Bone marrow (tissue), 2 donors: ENCODE measurements around the gene CHST15.

Source experiments
- DNase-seq, 2 donors: peaks; one replicate each; lab custom pipeline; 2025; lab: John Stamatoyannopoulos, UW

CHST15 gene

DNA sequence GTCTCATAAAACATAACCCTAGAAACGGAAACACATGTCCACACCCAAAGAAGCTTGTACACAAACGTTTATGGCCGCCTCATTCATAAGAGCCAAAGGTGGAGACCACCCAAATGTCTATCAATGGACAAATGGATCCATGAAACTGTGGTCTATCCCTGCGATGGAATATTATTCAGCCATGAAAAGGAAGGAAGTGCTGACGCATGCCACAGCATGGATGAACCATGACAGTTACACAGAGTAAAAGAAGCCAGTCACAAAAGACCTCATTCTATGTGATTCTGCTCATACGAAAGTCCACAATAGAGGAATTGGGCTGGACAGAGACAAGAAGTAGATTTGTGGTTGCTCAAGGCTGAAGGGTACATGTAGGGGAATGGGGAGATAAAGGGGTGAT lies 10.8 kb downstream of the CHST15 start:
- DNase-seq = no peak

DNA sequence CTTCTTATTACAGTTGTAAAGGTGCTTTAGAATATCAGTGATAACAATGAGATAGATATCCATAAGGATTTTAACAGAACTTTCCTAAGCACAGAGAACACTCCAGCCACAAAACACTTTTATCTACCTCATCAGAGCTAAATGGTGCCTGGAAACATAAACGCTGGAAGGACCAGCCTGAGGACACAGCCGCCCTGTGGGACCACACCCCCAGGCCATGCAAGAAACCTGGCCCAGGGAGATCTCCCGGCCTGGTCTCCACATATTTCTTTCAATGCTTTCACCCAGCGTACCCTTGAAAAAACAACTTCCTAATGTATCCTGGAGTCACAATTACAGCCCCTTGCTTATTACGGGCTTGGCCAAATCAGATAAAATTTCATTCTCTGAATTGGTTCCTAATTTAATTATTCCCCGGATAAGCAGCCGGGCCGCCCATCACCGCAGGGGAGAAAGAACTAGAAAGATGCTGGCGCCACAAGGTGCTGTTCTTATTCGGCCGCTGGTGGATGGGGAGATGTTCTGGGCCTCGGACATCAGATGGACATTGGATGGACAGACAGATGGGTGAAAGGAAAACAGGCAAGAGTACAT lies 11.8 kb downstream of the CHST15 start:
- no peak for DNase-seq

DNA sequence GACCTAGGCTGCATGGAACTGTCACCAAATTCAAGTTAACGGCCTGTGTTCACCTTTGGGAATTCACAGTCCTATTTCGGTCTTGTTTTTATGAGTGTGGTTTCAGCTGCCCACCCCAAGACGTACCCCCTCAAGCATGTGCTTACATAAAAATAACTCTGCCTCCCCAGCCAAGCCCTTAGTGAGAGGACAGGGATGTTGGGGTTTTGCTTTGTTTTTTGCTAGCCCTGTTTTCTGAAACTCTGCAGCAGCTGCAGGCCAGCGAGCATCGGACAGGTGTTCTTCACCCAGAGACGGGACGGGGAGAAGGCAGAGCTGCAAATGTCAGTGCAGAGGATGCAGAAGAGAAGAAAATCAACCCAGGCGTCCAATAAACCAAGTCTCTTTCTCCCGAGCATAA lies 13.5 kb downstream of the CHST15 start:
- DNase-seq = no peak

DNA sequence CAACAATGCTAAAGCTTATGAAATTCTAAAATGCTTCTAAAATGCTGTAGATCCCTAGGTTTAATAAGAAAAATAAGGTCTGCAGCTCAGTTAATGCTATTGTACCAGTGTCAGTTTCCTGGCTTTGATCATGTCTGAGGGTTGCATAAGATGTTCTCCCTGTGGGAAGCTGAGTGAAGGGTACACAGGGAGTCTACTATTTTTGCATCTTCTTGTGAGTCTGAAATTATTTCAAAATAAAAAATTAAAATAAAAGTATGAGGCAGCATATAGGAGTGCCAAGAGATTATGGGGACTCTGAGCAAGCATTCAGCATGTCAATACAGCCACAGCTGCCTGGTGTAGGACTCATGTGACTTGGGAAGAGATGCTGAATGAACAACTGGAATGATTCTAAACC lies 14.7 kb downstream of the CHST15 start:
- DNase-seq = no peak

DNA sequence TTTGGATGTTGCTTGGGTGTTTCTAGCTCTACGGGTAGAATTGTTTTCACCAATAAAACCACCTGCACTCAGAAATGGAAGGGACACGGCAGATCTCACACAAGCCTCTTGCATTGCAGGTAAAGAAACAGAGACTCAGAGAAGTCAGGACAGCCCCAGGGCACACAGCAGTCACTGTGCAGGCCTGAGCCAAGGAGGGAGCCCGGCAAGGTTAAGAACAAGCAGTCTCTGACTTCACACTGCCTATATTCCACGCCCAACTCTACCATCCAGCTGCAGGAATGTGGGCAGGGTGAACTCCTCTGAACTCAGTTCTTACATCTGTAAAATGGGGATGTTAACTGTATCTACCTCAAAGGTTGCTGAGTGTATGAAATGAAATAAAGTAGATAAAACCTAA lies 15.4 kb downstream of the CHST15 start:
- no peak for DNase-seq

DNA sequence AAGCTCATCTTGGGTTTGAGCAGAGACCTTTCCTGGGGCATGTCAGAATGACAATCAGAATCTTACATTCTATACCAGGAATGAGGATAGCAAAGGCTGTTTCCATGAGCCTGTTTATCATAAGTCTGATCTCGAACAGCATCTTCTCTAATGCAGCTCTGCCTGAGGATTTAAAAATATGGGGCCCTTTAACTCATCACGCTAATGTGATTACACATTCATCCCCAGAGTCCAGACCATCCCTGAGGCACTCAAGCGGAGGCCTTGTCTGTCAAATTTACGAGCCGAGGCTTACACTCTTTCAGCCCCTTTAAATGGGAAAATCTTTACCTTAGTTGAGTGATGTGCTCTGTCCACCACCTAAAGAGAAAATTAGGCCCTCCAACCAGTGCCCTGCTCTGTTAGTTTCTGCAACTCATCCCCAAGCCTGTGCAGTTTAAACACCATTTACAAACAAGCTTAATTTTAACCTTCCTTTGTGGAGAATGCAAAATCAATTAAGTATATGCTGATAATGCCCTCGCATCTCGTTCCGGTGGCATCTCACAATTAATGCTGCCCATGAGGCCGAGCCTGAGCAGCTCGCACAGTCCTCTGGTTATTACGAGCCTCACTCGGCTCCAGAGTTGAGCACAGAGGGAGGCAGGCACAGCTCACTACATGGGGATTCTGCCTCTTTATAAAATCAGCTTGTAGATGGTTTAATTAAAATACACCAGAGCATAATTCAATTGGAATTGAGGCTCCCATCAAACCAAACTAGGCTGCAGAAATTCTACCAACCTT lies 16.0 kb downstream of the CHST15 start:
- no peak for DNase-seq

DNA sequence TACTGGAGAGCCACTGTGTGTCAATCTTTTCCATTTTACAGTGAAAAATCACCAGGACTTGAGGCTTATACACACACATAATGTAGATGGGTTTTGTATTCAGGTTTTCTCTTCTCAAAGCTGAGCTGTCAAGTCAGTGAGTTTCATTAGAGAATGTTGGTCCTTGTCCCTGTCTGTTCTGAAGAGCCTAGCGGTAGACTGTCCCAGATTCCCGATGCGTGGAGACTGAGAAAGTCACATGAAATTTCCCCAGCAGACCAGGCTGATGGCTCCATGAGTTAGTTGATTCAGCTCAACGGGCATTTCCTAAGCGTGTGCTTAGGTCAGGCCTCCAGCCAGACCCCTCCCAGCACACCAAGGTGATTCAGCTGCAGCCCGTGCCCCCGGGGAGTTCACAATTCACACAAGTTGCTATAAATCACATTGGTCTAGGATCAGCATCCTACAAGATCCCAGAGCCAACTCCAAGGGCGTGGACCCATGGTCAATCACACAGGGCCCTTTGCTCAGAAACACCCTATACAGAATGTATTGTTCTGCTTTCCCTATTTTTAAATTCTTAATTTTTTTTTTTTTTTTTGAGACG lies 17.2 kb downstream of the CHST15 start:
- no peak for DNase-seq

DNA sequence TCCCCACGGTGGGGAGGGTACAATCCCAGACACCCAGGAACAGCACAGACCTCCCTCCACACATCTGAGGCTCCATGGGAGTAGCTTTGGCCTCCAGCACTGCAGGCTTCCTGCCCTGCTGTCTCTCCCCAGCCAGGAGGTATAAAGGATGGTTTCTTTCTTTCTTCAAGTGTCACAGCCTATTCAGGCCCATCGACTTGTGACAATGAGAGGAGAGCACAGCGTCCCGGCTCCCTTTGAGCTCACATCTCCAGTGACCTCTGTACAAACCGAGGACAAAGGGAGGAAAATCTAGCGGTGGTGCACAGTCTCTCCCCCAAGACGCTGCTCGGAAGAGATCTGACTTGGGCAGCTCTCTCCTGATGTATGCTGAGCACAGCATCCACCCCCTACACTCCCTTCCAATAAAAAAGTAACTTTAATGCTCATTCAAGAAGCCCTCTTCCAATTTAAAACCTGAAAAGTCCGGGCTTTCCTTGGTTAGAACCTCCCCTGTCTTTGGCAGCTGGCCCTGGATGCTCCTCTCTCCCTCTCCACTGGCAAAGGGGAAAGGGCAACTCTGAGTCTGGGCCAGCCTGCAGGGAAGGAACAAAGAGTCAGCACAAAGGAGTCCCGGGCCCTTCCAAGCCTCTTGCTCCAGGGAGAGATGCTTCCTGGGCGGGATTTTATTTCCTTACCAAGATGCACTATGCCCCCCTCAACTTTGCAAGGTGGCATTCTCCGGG lies 18.0 kb downstream of the CHST15 start:
- no peak for DNase-seq

DNA sequence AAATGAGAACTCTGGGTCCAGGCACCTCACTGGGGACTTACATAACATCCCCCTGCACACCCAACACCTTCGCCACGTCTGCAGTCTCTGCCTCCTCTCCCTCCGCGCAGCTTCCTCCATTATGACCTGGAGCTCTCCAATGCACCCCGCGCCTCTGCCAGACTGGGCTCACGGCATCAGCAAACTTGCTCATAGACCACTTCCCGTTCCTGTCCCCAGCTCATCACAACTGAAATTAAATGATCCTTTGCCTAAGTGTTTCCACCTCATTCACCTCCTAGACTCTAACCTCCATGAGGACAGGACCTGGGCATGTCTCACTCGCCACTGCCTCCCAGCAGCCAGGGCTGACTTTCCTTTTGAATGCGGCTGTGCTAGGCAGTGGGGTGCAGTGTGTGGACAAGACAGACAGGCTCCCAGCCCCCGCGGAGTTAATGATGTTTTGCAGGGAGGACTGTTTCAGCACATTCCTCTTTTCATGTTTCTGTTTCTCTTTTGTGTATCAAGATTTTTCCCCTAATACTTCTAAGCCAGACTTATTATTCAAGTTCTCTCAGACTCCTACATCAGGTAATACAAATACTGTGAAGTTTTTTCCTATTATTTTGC lies 18.8 kb downstream of the CHST15 start:
- peak; percentile 11 to 20 for DNase-seq

DNA sequence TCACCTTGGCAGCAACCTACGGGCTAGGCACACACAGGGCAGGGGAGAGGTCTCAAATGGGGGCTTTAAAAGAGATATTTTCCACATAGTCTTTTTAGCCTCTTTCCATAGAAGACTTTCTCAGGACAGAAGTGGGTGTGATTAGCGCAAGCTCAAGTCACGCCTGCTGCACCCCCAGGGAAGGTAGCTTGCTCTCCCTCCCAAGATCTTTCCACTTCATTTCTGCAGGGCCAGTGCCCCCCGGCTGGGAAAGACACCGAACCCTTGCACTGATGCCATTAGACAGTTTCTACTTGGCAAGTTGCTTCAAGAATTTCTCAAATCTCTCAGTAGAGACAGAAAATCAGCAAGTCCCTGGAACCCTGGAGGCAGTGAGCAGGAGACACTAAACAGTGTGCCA lies 19.4 kb downstream of the CHST15 start:
- DNase-seq = no peak

DNA sequence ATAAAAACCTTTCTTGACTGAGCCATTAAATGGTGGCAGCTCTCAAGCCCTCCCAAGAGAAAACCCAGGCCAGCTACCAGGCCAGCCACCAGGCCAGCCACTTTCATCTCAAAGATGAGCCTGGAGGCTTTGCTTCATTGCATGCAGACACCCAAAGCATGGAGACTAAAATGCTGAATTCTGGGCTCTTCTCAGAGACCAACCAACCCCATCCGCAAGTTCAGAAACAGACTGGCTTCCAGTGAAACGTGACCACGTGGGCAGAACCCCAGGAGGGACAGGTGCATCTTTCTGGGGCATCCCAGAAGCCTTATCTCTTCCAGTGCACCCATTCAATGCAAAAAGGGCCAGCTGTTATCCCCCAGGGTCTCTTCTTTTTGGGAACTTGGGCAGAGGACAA lies 20.9 kb downstream of the CHST15 start:
- no peak for DNase-seq

DNA sequence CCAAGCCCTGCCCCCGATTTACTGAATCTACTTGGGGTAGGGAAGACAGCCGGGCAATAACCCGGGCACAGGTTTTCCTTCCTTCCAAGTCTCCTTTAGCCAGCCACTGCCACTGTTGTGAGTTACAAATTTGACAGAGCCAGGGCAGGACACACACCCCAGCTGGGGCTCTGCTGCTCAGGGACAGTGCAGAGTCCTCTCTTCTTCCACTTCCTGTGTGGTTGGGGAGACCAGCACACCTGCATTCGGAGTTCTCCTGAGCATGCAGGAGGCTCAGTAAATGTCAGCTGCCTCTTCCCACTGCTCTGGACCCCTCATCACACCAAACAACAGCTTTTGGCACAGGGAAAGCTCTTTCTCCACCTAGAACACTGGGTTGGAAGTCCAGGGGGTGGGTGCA lies 21.3 kb downstream of the CHST15 start:
- no peak for DNase-seq

DNA sequence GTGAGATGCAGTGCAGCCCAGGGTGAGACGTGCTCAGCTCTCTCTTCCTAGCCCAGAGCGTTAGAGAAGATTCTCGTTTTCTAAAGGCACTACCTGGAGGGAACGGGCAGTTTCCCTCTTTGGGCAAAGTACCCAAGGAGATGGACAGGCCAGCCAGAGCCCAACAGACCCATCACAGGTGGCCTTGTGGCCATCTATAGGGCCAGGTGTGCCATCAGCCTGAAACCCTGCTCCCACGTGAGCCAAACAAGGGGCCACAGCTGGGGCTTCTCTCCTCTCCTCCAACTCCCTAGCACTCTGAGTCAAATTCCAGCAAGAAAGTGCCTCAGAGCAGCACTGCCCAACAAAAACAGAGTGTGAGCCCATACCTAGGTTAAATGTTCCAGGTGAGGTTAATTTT lies 22.3 kb downstream of the CHST15 start:
- DNase-seq = no peak

DNA sequence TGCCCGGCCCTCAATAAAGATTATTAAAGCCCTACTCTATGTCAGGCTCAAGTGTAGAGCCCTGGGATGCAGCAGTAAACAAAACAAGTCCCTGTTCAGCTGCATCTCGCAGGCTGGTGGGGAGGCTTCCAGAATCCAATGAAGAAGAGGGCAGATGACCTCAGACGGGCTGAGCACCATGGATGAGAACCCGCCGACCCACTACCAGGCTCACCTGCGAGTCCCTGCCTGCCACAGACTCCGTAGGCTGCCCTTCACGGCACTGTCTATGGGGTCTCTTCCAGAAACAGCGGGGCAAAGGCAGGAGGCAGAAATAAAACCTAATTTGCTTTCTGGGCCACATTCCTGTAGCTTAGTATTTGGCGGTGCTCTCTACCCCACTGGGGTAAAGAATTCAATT lies 22.7 kb downstream of the CHST15 start:
- no peak for DNase-seq

DNA sequence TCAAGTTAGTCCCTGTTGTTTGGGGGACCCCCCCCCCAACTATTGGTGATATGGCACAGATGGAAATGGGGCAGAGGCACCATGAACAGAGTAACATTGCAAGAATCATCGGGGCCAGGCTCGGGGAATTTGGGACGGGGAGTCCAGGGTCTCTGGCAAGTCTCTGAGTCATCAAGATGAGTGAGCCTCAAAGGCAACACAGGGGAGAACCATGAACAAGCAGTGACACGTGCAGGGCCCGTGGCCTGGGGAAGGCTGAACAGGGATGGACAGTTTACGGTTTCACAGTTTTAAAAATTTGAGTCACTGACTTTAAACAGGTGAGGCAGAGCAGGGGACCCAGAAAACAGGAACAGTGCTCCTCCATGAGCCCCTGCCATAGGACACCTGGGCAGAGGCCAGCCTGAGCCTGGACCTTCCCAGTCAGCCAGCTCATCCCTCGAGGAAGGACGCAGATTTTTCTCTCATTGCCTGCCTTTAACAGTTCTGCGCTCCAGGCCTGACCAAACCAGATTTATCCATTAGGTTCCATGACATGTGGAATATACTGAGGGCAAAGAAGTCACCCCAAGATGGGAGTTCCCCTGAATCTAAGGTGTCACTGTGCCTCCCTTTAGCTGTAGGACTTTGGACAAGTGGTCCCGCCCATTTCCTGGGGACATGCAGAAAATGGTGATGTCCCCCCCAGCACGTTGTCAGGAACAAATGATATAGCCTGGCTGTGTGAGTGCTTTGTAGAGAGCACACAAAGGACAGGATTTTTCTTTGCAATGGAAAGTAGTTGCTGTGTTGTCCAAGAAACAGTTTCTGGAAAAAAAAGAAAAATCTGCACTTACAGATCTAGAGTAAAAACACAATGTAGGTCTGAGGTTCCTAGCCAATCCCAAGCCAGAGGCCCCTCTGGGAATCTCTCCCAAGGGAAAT lies 23.8 kb downstream of the CHST15 start:
- DNase-seq = no peak

DNA sequence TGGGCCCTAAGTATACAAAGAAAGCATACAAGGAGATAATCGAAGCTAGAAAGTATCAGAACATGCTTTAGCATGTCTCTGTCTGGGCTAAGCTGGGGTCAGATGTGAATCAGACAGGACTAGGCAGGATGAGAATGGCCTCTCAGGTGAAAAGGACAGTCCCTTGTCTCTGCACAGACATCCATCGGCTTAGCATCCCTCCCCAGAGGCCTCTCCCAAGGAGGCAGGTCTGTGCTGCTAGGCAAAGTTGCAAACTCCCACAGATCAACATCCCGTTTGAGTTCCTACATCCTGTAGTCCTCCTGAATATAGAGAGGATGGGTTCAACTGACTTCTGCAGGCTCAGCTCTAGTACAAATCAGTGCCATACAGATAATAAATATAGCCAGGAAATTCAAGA lies 24.5 kb downstream of the CHST15 start:
- DNase-seq = no peak

DNA sequence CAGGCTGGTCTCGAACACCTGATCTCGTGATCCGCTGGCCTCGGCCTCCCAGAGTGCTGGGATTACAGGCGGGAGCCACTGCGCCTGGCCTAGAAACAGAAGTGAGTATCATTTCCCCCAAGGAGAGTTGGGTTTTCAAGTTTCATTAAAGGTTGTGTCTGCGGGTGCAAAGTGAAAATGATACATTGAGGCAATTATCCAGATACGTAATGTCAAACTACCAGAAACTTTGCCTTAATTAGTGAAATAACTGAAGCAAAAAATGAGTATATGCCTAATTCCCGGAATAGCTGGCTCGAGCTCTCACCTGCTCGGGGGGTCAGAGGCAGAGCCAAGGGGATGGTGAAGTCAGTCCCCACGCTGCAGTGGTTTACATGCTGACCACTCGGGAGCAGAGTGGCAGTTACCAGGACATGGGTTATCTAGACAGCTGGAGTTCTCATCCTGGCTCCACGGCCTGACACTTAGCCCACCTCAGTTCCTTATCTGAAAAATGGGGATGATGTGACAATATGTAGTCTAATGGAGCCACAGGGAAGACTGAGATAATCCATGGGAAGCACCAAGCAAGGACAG lies 25.5 kb downstream of the CHST15 start:
- no peak for DNase-seq

DNA sequence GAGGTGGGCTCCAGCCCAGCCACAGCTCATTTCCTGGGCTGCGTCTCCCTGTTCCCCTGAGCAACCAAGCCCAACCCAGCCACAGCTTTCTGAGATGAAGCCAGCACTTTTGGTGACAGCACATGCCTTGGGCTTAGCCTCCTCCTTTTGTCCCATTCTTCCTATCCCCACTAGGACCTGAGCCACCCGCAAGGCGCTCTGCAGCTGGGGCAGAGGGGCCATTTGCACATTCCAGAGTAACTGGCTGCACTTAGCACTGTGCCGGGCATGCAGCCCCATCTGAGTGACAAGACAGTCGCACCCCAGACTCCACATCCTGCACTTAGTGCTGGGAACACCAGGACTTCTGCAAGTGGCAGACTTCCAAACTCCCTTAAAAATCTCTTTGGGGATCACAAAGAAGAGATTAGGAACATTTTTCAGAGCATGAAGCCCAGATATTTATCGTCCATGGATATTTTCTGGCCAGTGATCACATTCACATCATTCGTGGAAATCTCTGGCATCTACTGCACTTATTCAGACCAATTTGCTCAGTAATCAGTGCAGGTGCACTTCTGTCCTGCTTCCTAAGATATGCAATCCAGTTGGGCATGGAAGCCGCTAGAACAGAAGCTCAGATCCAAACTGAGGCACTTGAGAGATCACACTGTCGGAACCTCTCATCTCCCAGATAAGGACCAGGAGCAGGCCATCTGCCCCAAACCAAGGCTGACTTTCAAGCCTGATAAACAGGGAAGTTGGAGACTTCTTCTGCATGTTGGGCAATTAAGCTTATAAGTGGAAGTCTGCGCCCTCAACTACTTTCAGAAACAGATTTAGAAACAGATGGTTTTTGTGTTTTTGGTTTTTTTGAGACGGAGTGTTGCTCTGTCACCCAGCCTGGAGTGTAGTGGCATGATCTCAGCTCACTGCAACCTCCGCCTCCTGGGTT lies 26.4 kb downstream of the CHST15 start:
- DNase-seq = peak in 1 of 2 donors; percentile 2

DNA sequence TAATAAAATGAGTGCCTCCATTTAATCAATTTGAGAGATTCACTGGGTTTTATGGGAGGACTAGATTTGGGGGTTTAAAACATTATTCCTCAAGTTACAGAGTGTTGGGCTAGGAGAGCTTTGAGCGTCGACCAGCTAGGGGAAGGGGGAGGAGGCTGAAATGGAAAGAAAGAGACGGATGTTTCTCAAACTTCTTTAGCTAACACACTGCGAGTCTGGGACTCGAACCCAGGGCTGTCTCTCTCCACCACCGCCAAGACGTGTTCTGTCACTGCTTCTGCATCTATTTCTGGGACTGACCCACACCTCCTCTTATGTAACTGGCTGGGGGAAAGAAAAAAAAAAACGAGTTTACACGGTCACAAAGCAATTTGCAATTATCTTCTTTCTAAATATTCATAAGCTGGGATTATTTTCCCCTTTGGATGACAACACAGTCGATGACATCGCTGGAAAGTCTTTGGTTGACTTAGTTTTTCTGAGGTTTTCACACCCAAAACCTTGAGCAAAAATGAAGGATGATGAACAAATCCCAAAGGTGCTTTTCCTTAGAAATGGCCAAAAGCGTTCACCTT lies 27.2 kb downstream of the CHST15 start:
- DNase-seq = no peak
